HL-60 (cell line): ENCODE results near the gene ATP10A.

Experiments used
- CTCF ChIP-seq: IDR thresholded peaks from one replicate; pipeline ENCODE4 v1.5.1; 2011; ENCODE audit warnings: low read length, control low read depth, inconsistent platforms; ENCODE audit not compliant: insufficient read depth
- POLR2AphosphoS5 ChIP-seq: IDR thresholded peaks from 2 replicates; pipeline ENCODE4 v1.6.1; 2012; ENCODE audit warnings: low read depth
- REST ChIP-seq: IDR thresholded peaks from 2 replicates; pipeline ENCODE4 v1.6.1; 2012; ENCODE audit warnings: low read depth; ENCODE audit not compliant: insufficient replicate concordance

- no peak for TF ChIP-seq POLR2AphosphoS5
- TF ChIP-seq CTCF: no peak
- no peak for TF ChIP-seq REST
Observed at GRCh38 chr15:25718597-25718996, 144.5 kb downstream of the ATP10A start.
